WTC11 (cell line): ENCODE measurements around the gene HSPH1. TPM values are rescaled to one million over a fixed set of nuclear protein-coding genes. Genes with fewer than 3 reads are reported as not detected.

Experiments used
- ATAC-seq: fragments of 200-7000 bp; cut with Tn5 transposase; 2 replicates; pipeline ENCODE4 v1.10.0; 2021; ENCODE audit warnings: mild to moderate bottlenecking, moderate library complexity
- CTCF ChIA-PET: fragments of 300-600 bp; sonication (Branson Sonifier 250); formaldehyde crosslinking; loops from one replicate; lab custom pipeline; 2021; ENCODE audit warnings: antibody characterized with exemption; lab: Charles Lee
- POLR2A ChIA-PET: fragments of 350-600 bp; sonication (Branson Sonifier 250); formaldehyde crosslinking; loops from one replicate; lab custom pipeline; 2021; ENCODE audit warnings: antibody characterized with exemption; lab: Charles Lee
- DNase-seq: peaks from one replicate; pipeline ENCODE4 v3.0.0; 2021; ENCODE audit warnings: low spot score
- H3K27ac Mint-ChIP-seq: 2 replicates; pipeline ENCODE4 v1.8.0; 2021; ENCODE audit warnings: mixed read lengths
- H3K27me3 Mint-ChIP-seq: 2 replicates; pipeline ENCODE4 v1.8.0; 2021; ENCODE audit warnings: low read depth, mild to moderate bottlenecking, moderate library complexity, mixed read lengths
- H3K36me3 Mint-ChIP-seq: 2 replicates; pipeline ENCODE4 v1.8.0; 2021; ENCODE audit warnings: mixed read lengths
- H3K4me1 Mint-ChIP-seq: 2 replicates; pipeline ENCODE4 v1.8.0; 2022; ENCODE audit warnings: mixed read lengths
- H3K4me3 Mint-ChIP-seq: 2 replicates; pipeline ENCODE4 v1.8.0; 2021; ENCODE audit warnings: mild to moderate bottlenecking, moderate library complexity, mixed read lengths
- H3K9me3 Mint-ChIP-seq: 2 replicates; pipeline ENCODE4 v1.8.0; 2021; ENCODE audit warnings: mixed read lengths
- ATF1 ChIP-seq: sonication (generic); formaldehyde crosslinking; IDR thresholded peaks from 2 replicates; pipeline ENCODE4 v1.8.1; 2023; ENCODE audit warnings: mild to moderate bottlenecking, moderate library complexity, missing genetic modification reagents
- GTF2I ChIP-seq: fragments of 250-450 bp; sonication (Bioruptor Pico); conservative IDR thresholded peaks from 2 replicates; pipeline ENCODE4 v1.4.0; 2021; ENCODE audit warnings: mild to moderate bottlenecking
- NFATC4 ChIP-seq: fragments of 250-450 bp; sonication (Bioruptor Pico); IDR thresholded peaks from 2 replicates; pipeline ENCODE4 v1.9.0; 2021; ENCODE audit warnings: mild to moderate bottlenecking
- OVOL2 ChIP-seq: fragments of 250-450 bp; sonication (Bioruptor Pico); IDR thresholded peaks from 2 replicates; pipeline ENCODE4 v1.9.0; 2021; ENCODE audit warnings: mild to moderate bottlenecking, borderline replicate concordance
- RELA ChIP-seq: sonication (generic); formaldehyde crosslinking; IDR thresholded peaks from 2 replicates; pipeline ENCODE4 v1.8.1; 2022; ENCODE audit warnings: missing genetic modification reagents, mild to moderate bottlenecking, borderline replicate concordance
- SOX15 ChIP-seq: fragments of 250-450 bp; sonication (Bioruptor Pico); IDR thresholded peaks from 2 replicates; pipeline ENCODE4 v1.9.0; 2021; ENCODE audit warnings: mild to moderate bottlenecking
- TEAD4 ChIP-seq: sonication (generic); formaldehyde crosslinking; IDR thresholded peaks from 2 replicates; pipeline ENCODE4 v1.8.0; 2022; ENCODE audit warnings: mild to moderate bottlenecking, missing genetic modification reagents
- ZBTB21 ChIP-seq: sonication (generic); formaldehyde crosslinking; IDR thresholded peaks from 2 replicates; pipeline ENCODE4 v1.8.1; 2023; ENCODE audit warnings: mild to moderate bottlenecking, missing genetic modification reagents, borderline replicate concordance
- ZNF317 ChIP-seq: sonication (generic); formaldehyde crosslinking; IDR thresholded peaks from 2 replicates; pipeline ENCODE4 v1.8.1; 2023; ENCODE audit warnings: low read depth, mild to moderate bottlenecking, moderate library complexity, missing genetic modification reagents, borderline replicate concordance
- ZNF396 ChIP-seq: fragments of 250-450 bp; sonication (Bioruptor Pico); IDR thresholded peaks from 2 replicates; pipeline ENCODE4 v1.8.0; 2021; ENCODE audit warnings: mild to moderate bottlenecking, moderate library complexity, borderline replicate concordance
- ZNF423 ChIP-seq: fragments of 250-450 bp; sonication (Bioruptor Pico); IDR thresholded peaks from 2 replicates; pipeline ENCODE4 v2.1.2; 2022; ENCODE audit warnings: mild to moderate bottlenecking, moderate library complexity
- total RNA-seq: library from RNA; stranded (reverse); gene quantifications from 3 replicates; pipeline ENCODE4 v1.2.3, GENCODE V29; 2021
- TF ChIP-seq, protein P1 (sequence below): fragments of 250-450 bp; sonication (Bioruptor Pico); IDR thresholded peaks from 2 replicates; pipeline ENCODE4 v2.1.2; 2022; ENCODE audit warnings: mild to moderate bottlenecking, moderate library complexity
- TF ChIP-seq, protein P2 (sequence below): fragments of 250-450 bp; sonication (Bioruptor Pico); IDR thresholded peaks from 2 replicates; pipeline ENCODE4 v1.9.0; 2021; ENCODE audit warnings: mild to moderate bottlenecking
- TF ChIP-seq, protein P3 (sequence below): sonication (generic); formaldehyde crosslinking; IDR thresholded peaks from 2 replicates; pipeline ENCODE4 v1.8.1; 2022; ENCODE audit warnings: low read depth, missing genetic modification reagents, borderline replicate concordance
- TF ChIP-seq, protein P4 (sequence below): fragments of 200-600 bp; IDR thresholded peaks from 2 replicates; pipeline ENCODE4 v1.8.0; 2022; ENCODE audit warnings: antibody characterized with exemption
- TF ChIP-seq, protein P5 (sequence below): sonication (generic); formaldehyde crosslinking; IDR thresholded peaks from 2 replicates; pipeline ENCODE4 v1.8.0; 2022; ENCODE audit warnings: mild to moderate bottlenecking, missing genetic modification reagents

The HSPH1 gene
- total RNA-seq, 1 experiment from 2014 or later, result 114 TPM

DNA sequence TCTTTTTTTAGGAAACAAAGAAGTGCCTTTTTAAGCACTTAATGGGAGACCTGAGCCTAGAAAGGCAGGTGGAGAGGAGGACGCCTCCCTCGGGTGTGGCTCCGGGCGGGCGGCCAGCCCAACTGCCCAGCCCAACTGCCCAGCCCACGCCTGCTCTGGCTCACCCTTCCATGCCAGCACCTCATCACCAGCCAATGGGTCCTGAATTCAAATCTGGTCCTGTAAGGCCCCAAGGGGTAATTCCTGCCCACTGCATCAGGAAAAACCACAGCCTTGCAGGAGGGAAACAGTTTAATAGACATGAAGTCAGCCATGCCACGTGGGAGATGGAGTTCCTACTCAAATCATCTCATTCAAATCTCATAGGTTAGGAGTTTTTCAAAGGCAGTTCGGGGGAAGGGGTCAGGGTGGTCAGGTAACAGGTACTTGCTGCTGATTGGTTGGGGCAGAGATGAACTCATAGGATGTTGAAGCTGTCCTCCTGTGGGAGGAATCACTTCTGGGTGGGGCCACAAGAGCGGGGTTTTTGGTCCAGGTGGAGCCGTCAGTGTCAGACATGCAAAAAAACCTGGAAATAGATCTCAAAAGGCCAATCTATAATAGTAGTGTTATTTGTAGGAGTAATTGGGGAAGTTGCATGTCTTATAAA is 64.9 kb downstream of the HSPH1 start:
- Mint-ChIP-seq H3K36me3 (no peaks in the 10 kb centered on the region), H3K9me3 (peaks cover 13% of the 10 kb centered on the region), H3K4me3 (no peak overlapping the region), H3K27me3 (no peaks in the 10 kb centered on the region; the same call in 1 of the 2 replicates), H3K27ac (no peak overlapping the region), H3K4me1 (peaks cover 34% of the 10 kb centered on the region)
- TF ChIP-seq ZNF396 (no peak), TEAD4 (CRISPR knock-in tag) (no peak), ZNF317 (no peak), ATF1 (CRISPR knock-in tag) (no peak), ZNF423 (CRISPR knock-in tag) (no peak), ZBTB21 (CRISPR knock-in tag) (no peak), NFATC4 (CRISPR knock-in tag) (no peak), GTF2I (no peak), RELA (CRISPR knock-in tag) (no peak), OVOL2 (CRISPR knock-in tag) (no peak)
- TF ChIP-seq, protein P1, sequence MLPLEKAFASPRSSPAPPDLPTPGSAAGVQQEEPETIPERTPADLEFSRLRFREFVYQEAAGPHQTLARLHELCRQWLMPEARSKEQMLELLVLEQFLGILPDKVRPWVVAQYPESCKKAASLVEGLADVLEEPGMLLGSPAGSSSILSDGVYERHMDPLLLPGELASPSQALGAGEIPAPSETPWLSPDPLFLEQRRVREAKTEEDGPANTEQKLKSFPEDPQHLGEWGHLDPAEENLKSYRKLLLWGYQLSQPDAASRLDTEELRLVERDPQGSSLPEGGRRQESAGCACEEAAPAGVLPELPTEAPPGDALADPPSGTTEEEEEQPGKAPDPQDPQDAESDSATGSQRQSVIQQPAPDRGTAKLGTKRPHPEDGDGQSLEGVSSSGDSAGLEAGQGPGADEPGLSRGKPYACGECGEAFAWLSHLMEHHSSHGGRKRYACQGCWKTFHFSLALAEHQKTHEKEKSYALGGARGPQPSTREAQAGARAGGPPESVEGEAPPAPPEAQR (CRISPR knock-in tag), result no peak
- TF ChIP-seq, protein P2, sequence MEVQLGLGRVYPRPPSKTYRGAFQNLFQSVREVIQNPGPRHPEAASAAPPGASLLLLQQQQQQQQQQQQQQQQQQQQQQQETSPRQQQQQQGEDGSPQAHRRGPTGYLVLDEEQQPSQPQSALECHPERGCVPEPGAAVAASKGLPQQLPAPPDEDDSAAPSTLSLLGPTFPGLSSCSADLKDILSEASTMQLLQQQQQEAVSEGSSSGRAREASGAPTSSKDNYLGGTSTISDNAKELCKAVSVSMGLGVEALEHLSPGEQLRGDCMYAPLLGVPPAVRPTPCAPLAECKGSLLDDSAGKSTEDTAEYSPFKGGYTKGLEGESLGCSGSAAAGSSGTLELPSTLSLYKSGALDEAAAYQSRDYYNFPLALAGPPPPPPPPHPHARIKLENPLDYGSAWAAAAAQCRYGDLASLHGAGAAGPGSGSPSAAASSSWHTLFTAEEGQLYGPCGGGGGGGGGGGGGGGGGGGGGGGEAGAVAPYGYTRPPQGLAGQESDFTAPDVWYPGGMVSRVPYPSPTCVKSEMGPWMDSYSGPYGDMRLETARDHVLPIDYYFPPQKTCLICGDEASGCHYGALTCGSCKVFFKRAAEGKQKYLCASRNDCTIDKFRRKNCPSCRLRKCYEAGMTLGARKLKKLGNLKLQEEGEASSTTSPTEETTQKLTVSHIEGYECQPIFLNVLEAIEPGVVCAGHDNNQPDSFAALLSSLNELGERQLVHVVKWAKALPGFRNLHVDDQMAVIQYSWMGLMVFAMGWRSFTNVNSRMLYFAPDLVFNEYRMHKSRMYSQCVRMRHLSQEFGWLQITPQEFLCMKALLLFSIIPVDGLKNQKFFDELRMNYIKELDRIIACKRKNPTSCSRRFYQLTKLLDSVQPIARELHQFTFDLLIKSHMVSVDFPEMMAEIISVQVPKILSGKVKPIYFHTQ (CRISPR knock-in tag), result no peak
- TF ChIP-seq, protein P3, sequence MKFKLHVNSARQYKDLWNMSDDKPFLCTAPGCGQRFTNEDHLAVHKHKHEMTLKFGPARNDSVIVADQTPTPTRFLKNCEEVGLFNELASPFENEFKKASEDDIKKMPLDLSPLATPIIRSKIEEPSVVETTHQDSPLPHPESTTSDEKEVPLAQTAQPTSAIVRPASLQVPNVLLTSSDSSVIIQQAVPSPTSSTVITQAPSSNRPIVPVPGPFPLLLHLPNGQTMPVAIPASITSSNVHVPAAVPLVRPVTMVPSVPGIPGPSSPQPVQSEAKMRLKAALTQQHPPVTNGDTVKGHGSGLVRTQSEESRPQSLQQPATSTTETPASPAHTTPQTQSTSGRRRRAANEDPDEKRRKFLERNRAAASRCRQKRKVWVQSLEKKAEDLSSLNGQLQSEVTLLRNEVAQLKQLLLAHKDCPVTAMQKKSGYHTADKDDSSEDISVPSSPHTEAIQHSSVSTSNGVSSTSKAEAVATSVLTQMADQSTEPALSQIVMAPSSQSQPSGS, result no peak
- DNase-seq, result no peak
- peak; percentile 58 for ATAC-seq
- POLR2A ChIA-PET, result interaction anchor here (1.0 kb wide), 1 partner anchor 22 kb away, joined by 3 read pairs; no protein-coding TSS in a partner anchor
- CTCF ChIA-PET, result interaction anchor here (1.7 kb wide), 1 partner anchor 52 kb away, joined by 4 read pairs; no protein-coding TSS in a partner anchor

DNA sequence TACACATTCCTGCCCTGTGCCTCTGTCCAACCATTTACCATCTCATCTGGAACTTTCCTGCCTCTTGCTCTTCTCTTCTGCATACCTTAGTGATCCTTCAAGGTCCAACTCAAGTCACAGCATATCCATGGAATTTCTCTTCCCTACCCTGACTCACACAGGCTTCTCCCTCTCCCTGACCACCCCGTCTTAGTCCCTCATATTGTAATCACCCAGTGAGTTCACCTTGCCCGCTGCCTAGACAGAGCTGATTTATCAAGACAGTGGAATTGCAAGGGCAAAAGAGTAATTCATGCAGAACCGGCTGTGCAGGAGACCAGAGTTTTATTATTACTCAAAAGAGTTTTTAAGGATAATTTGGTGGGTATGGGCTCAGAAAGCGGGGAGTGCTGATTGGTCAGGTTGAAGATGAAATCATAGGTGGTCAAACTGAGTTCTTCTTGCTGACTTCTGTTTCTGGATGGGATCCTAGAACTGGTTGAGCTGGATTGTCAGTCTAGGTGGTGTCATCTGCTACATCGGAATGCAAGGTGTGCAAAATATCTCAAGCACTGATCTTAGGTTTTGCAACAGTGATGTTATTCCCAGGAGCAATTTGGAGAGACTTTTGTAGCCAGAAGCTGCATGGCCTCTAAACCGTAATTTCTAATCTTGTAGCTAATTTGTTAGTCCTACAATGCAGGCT is 67.2 kb downstream of the HSPH1 start:
- ATAC-seq, result no peak
- H3K27me3 Mint-ChIP-seq, result no peaks in the 10 kb centered on the region
- ChIA-PET POLR2A (no interaction called here), CTCF (interaction anchor here (1.9 to 2.0 kb wide), 2 partner anchors 42 to 50 kb away, joined by 5 to 8 read pairs; no protein-coding TSS in a partner anchor)
- TF ChIP-seq, protein P4, sequence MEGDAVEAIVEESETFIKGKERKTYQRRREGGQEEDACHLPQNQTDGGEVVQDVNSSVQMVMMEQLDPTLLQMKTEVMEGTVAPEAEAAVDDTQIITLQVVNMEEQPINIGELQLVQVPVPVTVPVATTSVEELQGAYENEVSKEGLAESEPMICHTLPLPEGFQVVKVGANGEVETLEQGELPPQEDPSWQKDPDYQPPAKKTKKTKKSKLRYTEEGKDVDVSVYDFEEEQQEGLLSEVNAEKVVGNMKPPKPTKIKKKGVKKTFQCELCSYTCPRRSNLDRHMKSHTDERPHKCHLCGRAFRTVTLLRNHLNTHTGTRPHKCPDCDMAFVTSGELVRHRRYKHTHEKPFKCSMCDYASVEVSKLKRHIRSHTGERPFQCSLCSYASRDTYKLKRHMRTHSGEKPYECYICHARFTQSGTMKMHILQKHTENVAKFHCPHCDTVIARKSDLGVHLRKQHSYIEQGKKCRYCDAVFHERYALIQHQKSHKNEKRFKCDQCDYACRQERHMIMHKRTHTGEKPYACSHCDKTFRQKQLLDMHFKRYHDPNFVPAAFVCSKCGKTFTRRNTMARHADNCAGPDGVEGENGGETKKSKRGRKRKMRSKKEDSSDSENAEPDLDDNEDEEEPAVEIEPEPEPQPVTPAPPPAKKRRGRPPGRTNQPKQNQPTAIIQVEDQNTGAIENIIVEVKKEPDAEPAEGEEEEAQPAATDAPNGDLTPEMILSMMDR, result no peak
- TF ChIP-seq NFATC4 (CRISPR knock-in tag), result no peak
- TF ChIP-seq, protein P5, sequence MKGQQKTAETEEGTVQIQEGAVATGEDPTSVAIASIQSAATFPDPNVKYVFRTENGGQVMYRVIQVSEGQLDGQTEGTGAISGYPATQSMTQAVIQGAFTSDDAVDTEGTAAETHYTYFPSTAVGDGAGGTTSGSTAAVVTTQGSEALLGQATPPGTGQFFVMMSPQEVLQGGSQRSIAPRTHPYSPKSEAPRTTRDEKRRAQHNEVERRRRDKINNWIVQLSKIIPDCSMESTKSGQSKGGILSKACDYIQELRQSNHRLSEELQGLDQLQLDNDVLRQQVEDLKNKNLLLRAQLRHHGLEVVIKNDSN (CRISPR knock-in tag), result no peak
- no peak for TF ChIP-seq SOX15 (CRISPR knock-in tag)
- no peak overlapping the region for H3K4me3 Mint-ChIP-seq
- DNase-seq, result no peak
- peaks cover 31% of the 10 kb centered on the region for H3K4me1 Mint-ChIP-seq
- H3K36me3 Mint-ChIP-seq, result no peaks in the 10 kb centered on the region
- H3K9me3 Mint-ChIP-seq, result peaks cover 13% of the 10 kb centered on the region
- no peak overlapping the region for H3K27ac Mint-ChIP-seq
